GM19372 (cell line): ENCODE data around the gene TPBGL.

Experiments used
- ATAC-seq: cut with Tn5 transposase; IDR thresholded peaks from one replicate; pipeline ENCODE4 v1.9.1; 2021; ENCODE audit warnings: mild to moderate bottlenecking, low read depth, moderate library complexity; ENCODE audit not compliant: unreplicated experiment

Gene TPBGL

GRCh38 chr11:75208446-75208845, 32.1 kb upstream of the TPBGL start:
- no peak for ATAC-seq

GRCh38 chr11:75212411-75212810, 28.2 kb upstream of the TPBGL start:
- ATAC-seq = no peak

DNA sequence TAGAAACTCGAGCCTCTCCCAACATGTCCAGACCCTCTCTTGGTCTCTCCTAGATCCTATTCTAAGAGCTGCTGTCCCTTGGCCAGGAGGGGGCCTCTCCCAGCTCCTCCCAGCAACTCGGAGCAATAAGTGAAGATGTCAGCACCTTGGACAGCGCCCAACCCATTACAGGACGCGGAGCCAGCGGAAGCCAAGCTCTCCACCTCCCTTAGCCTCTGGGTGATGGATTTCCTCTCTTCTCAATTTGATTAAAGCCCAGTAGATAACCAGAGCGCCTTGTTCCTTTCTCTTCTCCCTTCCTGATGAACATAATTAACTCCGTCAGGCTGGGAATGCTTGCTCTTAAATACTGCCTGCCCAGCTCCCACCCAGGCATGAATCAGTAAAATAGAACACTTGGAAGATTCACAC, 26.2 kb upstream of the TPBGL start:
- no peak for ATAC-seq

- ATAC-seq = no peak
Measured at GRCh38 chr11:75214843-75215242, 25.7 kb upstream of the TPBGL start.

GRCh38 chr11:75219869-75220268, 20.7 kb upstream of the TPBGL start:
- no peak for ATAC-seq

GRCh38 chr11:75223954-75224643, 16.5 kb upstream of the TPBGL start:
- no peak for ATAC-seq

GRCh38 chr11:75225794-75226193, 14.8 kb upstream of the TPBGL start:
- ATAC-seq = no peak

DNA sequence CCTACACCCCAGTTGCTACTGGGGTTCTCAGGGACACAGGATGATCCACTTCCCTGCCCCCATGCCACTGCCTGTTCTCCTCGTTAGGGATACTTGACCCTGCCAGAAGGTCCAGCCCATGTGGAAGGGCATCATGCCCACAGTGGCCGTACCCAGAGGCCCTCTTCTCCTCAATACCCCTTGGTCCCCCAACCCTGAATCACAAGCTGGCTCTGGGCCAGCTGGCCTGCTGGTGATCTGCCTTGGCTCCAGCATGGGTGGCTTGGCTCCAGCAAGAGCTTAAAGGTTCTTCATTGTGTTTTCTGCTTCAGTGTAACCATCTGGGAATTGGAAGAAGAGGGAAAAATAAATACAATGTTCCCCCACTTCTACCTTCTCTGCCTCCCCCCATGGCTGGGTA, 11.1 kb upstream of the TPBGL start:
- no peak for ATAC-seq

GRCh38 chr11:75230621-75231020, 10.0 kb upstream of the TPBGL start:
- ATAC-seq = no peak

GRCh38 chr11:75233754-75234172, 6.8 kb upstream of the TPBGL start:
- ATAC-seq = no peak

GRCh38 chr11:75236062-75236461, 4.5 kb upstream of the TPBGL start:
- no peak for ATAC-seq

DNA sequence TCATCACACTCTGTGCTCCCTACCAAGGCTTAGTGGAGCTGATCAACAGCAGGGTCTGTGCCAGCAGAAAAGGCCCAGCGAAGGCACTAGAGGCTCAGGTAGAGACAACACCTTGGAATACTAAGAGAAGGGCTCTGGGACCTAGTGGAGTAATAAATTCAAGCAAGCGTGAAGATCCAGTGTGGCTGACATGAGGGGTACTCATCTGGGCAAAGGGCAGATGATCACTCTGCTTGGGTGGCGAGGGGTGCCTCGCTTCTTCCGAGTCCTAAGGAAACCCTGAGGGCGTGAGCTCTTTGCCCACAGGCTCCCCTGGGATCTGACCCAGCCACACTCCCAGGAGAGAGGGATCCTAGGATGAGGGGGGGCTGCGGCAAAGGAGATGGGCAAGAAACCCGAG, 3.5 kb upstream of the TPBGL start:
- ATAC-seq = no peak

GRCh38 chr11:75238595-75239440, 1.8 kb upstream of the TPBGL start:
- ATAC-seq = no peak

DNA sequence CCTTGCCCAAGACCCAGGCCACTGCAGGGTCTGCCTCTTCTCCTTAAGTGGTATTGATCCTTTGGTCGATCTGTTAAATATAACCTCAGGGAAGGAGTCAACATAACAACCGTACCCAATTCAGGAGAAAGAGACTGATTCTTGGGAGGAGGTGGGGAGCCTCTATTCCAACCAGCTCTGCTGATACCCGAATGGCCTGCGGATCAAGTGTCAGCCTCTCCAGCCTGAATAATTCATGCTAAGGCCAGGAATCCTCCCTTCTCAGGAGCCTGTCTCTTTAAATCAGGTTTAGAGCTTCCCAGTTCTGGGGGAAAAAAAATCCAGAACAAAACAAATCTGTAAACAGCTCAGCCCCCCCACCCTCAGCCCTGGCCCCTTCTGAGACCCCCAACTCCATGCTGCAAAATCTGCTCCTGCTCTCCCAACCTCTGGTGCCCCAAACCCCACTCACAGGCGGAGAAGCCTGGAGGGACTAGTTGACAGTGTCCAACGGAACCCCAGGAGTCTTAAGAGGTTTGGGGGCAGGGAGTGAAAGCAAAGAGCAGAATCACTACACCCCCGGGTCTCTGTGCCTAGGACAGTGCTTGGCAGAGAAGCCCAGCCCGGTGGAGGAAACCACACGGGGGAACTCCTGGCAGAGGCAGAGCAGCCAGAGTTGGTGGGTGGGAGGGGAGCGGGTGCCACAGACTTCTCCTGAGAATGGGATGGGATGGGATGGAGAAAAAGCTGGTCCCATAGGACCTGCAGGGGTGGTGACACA, 863 bp upstream of the TPBGL start:
- ATAC-seq = no peak

- peak; percentile 85 for ATAC-seq
Measured at GRCh38 chr11:75241036-75241905, 697 bp downstream of the TPBGL start.

GRCh38 chr11:75241906-75242644, 1.5 kb downstream of the TPBGL start:
- ATAC-seq = peak; percentile 18

DNA sequence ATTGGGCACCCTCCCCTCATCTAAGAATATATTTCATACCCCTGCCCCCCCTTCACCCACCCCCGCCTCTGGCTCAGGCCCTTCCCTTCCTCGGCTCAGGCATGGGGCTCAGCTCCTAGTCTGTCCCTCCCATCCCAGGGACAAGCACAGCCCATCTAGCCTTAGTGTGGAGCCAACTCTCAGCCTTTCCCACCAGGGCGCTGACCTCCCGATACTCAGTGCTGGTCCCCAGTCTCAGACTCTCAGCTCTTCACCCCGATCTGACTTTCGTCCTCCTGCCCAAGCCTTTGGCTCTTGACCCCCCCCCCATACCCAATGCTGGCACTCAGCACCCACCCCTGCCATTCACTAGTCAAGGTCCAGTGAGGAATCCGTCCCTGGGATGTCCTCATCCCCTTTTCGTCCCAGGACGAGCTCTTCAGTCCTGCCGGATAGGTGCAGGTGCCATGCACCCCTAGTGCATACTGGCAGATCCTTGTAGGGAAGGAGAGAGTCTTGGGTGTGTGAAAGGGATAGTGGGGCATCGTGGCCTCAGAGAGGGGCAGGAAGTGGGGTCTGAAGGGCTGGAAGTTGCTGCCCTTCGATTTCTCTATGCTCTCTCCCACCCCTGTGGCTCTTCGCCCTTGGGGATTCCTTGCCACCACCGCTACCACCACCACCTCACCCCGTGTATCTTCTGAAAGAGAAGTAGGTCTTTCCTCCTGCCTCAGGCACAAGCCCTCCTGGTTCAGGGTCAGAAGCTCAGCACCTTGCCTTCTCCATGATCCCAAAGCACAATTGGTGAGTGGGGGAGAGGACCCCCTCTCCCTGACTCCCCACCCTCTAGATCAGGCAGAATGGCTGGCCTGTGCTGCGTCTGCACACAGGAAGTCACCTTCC, 2.4 kb downstream of the TPBGL start:
- no peak for ATAC-seq

DNA sequence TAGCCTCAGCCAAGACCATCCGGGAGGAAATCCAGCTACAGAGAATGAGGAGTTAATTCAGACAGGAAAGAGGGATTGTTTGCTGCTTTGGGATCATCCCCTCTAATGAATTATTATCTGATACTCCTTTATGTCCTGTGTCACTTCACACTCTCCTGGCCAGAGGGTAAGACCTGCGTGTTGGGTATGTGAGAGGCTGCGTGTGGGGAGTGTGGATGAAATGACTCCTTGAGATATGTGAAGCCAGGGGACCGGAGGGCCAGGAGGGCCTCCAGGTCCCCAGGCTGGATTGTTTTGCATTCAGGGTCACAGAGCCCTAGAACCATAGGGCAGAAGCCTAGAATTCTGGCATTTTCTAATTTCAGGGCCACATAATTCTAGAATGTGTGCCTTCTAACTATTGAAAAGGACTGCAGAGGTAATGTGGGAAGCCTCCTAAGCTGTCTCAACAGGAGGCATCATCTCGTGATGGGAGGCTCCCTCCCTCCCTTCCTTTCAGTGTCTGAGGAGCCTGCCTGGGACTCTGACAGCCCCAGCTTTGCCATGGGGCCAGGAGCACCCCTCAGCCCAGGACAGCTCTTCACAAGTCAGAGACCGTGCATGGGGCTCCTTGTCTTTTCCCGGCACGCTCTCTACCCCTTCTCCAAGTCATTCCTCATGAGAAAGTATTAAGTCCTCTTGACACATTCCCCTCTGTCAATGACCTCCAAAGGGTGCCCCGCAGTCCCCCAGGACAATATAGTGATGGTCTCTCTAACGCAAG, 3.7 kb downstream of the TPBGL start:
- no peak for ATAC-seq
